Measurements from ENCODE around the gene LIX1.

- no peak for TF ChIP-seq CTCF (IDR thresholded peaks at IDR 0.05)
- no peak for TF ChIP-seq POLR2A (IDR thresholded peaks at IDR 0.05)
Observed at GRCh38 chr5:97134634-97135033, 7.8 kb downstream of the LIX1 start.
